ENCODE measurements around the gene TANK.

DNA sequence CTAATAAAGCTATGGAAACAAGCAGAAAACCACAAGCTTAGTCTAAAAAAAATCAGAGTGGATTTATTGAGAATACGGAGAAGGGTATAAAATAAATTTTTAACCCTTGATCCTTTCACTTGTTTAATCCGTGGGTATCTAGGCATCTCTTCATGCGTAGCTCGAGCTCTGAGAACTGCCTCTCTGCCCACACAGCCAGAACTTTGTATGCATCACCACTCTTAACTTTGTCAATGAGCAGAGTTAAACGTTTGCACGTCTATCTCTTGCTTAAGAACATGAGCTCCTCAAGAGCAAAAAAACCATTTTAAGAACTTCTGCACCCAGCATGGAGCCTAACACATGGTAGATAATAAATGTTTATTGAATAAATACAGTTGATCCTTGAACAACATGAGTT, 26.9 kb upstream of the TANK start:
- TF ChIP-seq, protein P1, sequence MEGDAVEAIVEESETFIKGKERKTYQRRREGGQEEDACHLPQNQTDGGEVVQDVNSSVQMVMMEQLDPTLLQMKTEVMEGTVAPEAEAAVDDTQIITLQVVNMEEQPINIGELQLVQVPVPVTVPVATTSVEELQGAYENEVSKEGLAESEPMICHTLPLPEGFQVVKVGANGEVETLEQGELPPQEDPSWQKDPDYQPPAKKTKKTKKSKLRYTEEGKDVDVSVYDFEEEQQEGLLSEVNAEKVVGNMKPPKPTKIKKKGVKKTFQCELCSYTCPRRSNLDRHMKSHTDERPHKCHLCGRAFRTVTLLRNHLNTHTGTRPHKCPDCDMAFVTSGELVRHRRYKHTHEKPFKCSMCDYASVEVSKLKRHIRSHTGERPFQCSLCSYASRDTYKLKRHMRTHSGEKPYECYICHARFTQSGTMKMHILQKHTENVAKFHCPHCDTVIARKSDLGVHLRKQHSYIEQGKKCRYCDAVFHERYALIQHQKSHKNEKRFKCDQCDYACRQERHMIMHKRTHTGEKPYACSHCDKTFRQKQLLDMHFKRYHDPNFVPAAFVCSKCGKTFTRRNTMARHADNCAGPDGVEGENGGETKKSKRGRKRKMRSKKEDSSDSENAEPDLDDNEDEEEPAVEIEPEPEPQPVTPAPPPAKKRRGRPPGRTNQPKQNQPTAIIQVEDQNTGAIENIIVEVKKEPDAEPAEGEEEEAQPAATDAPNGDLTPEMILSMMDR (IDR thresholded peaks at IDR 0.05), result no peak
- TF ChIP-seq POLR2AphosphoS5 (IDR thresholded peaks at IDR 0.05), result no peak
- no peak for TF ChIP-seq EP300 (IDR thresholded peaks at IDR 0.05)
- TF ChIP-seq POLR2A (IDR thresholded peaks at IDR 0.05), result no peak

All from stomach (tissue), 4 donors.